Measurements from ENCODE around the gene FANCI.

FANCI gene

DNA sequence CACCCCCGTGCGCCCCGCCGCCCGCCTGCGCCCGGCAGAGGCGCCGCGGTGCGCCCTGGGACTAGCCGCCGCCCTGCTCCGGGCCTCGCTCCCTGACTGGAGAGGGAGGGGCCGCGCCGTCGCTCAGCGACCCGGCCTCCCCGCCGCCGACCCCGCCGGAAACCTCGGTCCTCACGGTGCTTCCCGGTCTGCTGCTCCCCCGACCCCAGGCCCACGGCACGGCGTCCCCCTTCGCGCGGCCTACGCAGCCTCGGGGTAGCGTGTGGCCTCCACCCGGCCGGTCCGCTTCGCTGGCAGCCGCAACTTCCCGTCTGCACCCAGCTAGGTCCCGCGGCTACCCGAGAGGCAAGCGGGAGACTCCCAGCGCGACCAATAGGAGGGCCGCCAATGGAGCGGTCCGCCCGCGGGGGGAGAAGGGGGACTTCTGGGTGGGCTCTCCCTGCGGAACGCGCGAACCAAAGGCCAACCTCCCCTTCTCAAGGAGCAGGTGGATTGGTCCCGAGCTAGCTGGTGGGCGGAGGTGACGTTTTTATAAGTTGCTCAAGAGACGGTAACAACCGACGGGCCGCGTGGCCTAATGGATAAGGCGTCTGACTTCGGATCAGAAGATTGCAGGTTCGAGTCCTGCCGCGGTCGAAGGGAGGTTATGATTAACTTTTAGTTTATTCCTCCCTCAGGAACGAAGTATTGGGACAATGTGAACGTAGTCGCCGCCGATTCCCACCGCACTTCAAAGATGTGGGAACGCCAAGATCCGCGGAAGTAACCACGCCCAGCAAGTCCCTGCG lies 90.9 kb downstream of the FANCI start, which contains the start of gene POLG:
TSS of gene POLG (minus strand) at position 315 of the 788 bp plus-strand sequence. CDS start 1,070 bp downstream, outside the sequence.
- peak; percentile 99 for DNase-seq

DNA sequence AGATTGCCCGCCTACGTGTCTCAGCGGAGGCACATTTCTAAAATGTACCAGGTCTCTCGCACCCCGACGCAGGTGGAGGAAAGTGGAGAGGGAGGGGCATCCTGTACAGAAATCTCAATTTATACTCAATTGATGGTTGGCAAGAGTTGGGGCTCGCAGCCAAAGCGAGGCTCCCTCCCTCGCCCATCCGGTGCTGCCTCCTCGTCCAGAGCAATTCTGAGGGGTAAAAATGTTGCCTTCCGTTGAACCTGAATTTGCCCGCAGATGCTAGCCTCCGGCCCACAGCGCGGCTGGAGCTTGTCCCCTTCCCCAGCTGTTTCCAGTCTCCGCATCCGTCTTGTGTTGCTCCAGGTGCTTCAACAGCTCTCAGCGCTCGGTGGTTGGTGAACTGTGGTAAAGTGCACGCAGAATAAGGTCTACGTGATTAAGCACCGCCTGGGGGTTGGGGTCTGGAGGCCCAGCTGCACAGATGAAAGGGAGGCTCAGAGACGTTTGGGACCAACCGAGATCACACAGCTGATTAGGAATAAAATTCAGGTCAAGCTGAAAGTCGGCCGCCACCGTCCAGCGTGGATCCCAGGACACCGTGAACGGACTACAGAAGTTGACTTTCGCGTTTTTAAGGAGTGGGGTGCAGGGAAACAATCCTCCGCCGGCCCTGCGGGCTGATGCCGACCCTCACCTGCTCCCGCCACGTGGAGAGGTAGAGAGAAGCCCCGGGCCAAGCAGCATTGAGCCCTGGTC lies 91.7 kb downstream of the FANCI start:
- no peak for DNase-seq

DNA sequence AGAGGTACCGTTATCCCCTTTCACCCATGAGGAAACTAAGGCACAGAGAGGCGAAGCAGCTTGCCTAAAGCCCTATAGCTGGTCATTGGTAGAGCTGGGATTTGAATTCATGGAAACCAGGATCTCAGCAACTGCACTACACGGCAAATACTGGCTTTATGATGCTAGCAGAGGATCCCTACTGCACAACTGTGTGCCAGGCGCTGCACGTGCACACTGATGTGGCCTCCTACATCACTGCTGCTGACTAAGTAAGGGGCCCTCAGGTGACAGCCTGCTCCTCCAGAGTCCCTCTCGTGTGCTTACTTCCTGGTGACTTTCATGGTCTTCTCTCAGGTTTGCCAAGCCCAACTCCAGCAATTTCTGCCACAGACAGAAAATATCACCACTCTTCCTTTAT lies 94.3 kb downstream of the FANCI start:
- no peak for DNase-seq

DNA sequence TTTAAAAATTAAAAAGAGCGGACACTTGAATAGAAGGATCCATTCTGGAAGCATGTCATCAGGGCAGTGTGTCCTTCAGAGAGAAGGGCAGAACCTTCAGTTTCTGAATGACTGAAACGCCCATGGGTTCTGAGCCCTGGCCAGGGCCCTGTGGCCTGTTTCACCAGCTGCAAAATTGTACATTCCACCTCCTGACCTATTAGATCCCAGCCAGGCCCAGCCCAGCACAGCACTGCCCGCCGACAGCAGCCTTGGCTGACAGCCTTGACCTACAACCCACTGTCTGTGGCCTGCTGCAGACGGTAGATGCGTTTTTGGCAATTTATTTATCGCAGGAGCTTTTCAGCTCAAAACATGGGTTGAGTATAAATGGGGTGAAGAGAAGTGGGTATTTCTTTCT lies 96.8 kb downstream of the FANCI start:
- no peak for DNase-seq

DNA sequence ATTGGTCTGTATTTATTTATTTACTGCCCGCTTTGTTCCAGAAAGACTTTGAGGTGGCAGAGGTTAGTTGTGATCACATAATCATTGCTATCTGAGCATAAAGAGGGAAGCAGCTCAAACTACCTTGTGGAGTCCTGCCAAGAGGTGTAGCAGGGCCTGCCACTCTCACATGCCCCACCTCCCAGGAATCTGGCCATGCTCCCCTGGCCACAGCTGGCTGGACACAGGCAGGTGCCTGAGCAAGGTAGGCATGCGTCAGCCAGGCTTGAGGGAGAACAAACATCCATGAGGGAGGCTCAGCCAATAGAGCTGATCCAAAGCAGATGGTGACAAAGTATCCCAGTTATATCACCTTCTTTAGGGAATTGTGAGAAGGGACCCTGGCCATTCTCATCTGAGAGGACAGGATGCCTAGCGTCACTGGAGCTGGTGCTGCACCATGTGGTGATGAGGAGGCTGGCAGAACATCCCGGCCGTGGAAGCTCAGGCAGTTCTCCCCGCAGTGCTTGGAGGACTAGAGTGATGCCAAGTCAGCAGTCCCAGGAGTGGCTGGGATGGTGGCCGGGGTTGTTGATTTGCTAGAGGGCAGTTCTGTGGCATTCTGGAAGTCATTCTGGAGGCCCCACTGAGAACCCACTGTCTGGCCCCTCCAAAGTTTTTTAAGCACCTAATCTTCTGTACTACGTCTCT lies 97.7 kb downstream of the FANCI start:
- no peak for DNase-seq

DNA sequence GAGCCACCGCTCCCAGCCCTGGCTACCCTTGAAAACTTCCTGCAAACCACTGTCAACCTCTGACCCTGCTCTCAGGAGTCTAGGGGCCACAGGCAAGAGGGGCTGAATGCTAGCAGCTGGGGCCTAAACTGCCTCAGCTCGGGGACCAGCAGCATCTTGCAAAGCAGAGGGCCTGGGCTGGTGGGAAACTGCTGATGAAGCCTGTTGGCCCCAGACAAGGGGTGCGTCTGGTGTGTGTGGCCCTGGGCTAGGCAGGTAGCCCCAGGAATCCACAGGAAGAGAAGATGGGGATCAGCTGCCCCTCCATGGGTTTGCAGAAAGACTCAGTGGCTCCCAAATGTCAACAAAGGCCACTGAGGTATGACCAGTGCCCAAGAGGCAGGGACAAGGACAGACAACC lies 99.1 kb downstream of the FANCI start:
- DNase-seq = no peak

DNA sequence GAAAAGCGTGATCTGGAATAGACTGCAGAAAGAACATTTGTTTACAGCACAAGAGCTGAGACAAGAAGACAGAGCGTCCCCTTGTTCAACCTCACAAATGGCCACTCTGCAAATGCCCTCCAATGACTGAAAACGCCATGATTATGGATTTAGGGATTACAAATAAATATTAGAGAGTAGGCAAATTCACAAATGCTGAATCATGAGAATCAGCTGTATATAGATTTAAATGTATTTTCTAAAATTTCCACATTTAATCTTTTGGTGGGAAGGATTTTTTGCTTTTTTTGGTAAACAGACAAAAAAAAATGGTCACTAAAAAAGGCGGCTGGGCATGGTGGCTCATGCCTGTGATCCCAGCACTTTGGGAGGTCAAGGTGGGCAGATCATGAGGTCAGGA lies 101.5 kb downstream of the FANCI start:
- DNase-seq = no peak

DNA sequence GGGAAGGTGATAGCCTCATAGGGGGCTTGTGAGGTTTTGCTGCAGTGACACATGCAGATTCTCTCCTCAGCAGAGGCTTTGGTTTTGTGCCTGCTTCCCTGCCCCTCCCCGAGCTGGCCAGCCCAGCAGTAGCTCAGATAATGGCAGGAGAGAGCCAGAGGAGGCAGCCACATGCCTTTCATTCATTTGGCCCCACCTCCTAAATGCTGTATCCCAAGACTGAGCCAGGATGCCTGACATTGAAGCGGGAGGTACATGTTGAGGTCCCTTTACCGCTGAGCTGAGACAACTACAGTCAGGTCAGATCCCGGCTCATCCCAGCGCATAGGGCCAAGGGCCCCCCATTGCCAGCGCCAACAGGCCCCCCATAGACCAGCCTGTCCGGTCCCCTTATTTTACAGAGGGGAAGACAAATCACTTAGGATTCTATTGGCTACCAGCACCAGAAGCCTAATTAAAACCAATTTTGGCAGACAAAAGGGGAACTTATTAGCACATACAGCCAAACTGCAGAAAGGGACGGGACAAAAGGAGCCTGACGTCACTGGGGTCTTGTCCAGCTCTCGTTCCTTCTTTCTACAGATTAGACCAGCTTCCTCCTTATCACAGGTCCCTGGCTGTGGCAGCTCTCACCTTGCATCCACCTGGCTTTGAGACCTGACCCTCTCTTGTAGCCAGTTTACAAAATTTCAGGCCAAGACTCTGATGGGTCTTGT lies 102.9 kb downstream of the FANCI start:
- no peak for DNase-seq

DNA sequence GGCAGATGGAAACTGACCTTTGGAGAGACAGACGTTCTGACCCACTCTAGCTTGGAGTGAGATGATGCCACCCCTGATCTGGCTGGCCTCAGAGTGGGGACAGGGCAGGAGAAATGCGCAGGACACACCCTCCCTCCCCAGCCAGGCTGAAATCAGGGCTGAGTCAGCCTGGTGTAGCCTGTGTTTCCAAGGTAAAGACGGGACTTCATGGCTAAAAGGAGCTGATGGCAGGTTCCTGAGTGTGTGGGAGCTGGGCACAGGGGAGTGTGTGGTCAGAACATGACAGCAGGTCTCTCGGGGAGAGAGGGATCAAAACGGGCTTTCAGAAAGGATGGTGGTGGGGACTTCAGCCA lies 105.4 kb downstream of the FANCI start:
- DNase-seq = no peak

DNA sequence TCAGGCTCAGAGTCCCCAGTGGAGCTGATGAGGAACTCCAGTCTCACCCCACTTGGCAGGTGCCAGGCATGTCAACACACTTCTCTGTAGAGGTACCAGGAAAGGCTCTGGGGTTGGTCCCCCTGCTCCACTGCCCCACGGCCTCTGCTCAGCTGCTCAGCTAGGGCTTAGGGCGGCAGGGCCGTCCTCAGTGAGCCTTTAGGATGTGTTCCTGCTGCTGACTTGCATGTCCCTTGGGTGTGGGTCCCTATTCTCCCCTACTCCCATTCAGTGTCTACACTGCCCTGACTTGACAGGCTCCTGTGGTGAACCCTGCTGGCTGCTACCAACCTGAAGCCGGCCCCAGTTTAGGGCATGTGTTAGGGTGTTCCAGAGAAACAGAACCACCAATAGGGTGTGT lies 108.7 kb downstream of the FANCI start:
- DNase-seq = no peak

DNA sequence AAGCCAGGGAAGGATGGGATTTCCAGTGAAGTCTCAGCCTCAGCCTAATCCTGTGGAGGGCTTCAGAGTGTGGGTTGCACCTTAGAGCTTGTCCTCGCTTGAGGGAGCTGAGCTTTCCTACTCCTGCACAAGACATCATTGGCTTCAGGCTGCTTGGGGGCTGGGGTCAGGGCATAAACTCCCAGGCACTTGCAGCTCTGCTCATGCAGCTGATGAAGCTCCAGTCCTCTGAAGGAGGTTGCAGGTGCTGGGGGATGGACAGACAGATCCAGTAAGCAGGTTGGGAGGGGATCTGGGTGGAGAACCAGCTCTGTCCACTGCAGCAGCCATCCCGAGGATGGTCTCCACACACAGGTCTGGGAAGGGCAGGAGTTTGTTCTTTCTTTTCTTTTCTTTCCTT lies 110.2 kb downstream of the FANCI start:
- no peak for DNase-seq

DNA sequence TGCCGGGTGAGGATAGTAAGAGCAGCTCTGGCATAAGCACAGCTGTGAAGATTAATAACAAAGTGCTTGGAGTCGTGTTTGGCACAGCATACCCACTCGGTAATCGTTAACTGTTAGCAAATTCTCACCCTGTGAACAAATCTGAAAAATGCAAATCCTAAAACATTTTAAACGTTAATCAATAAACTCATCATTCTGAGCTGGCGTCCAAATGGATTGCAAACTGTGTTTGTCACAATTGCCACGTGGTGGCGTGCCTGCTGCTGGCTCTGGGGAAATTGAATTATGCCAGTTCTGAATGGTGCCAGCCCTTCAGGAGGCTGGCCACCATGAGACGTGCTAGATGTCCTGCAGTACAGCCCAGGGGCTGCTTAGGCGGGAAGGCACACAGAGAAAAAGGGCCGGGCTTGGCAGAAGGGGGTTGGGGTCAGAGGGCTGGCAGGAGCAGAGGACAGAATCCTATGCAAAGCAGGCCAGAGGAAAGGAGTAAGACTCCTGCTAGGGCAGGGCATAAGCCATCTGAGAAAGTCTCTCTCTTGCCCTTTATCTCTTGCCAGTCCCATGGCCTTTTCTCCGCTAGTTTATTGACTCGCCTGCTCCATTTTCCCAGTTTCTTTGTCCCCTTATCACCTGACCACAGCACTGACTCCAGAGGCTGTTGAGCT lies 113.0 kb downstream of the FANCI start:
- no peak for DNase-seq

DNA sequence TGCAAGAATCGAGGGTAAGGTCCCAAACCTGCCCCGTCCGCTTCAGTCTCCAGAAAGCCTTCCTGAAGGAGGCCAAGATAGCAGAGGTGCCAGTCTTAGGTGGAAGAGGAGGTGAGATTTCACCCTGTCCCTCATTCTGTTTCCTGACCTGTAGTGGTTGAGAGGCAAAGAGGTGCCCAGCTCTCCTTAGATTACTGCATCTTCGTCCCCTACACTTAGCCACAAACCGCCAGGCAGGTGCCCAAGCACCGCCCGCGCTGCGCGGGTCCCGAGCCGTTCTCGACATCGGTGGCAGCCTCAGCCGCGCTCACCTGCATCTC lies 114.6 kb downstream of the FANCI start:
- DNase-seq = no peak

DNA sequence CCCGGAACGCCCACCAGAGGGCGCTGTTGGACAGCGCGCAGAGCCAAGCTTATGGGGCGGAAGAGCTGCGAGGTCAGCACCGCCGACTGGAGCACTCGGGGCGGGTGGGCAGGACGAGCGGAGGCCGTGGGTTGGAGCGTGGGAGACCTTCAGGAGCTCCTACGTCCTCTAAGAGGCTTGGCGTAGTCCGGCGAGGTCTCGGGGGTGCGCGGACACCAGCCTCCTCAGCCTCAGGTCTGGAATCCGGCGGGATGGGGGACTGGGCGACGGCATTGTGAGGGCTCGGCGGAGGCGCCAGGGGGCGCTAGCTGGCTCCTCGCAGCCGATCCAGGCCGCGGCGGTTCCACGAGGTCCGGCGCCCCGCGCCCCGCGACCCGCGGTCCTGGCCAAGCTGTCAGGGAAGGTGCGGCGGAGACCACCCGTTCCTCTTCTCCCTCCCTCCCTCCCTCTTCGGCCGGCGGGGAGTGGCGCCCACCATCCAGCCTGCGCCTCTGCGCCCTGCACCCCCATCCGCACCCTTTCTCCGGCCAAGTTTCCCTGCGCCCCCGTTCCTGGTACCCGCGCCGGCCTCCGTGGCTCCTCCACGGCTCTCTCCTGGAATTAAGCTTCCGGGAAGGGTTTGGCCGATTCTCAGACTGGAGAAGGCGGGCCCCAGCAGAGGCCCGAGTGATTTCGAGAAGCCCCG lies 115.1 kb downstream of the FANCI start:
- peak; percentile 84 for DNase-seq

DNA sequence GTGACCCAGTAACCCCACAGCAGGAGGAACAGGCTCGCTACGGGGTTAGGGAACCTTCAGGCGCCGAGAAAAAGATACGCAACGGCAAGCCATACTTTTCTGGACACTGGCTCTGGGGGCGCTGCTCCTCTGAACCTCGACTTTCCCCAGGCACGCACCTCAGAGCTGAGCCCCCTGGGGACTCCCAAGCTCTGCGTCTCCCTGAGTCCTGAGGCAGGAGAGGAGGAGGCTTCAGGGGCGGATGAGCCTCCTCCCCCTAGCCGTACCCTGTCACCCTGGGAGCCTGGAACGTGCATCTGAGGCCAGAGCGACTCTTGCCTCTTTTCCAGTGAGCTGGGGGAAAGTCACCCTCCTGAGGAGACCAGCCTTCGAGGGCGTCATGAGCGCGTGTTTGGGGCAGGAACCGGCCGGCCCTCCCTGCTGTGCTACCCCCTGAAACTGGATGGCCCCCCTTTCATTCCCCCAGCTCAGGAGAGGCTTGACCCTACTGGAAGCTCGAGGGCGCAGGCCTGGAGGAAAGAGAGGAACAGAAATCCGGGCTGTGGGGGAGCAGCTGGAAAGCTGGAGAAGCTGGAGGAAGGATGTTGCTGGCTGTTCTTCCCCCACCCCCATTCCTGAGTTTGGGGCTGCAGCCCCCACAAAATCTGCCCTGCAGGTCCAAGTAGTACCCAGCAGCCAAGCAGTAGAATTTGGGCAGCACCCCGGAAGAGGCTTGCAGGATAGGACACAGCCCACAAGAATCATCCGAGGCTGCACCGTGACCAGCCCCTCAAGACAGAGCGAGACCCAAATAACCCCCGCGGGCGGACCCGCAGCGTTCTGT lies 115.9 kb downstream of the FANCI start:
- no peak for DNase-seq

DNA sequence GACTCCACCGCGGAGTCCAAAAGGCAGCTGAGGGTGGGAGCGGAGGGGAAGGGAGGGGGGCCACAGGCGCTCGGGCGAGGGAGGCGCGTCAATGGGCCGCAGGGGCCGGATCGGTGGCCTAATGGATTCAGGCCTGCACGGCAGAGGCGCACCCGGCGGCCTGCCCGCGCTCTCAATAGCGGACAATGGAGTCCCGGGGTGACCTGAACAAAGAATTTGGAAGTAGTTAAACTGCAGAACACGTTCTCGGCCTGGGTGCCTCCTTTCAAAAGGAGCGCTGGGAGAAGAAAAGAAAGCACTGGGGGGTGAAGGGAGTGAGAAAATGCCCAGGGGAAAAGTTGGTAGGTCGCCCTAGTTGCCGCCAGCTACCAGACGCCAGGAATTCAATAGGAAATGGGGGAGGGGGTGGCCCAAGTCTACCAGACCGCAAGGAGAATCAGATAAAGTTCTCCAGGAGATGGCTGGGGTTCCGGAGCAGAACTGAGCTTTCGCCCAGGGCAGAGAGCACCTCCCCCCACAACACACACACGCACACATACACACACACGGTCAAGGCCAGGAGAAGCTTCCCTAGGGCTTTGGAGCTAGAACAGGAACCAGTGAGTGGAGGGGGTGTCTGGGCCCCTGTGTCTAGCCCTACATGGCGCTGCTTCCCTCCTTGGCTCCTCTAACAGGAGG lies 116.7 kb downstream of the FANCI start:
- no peak for DNase-seq

DNA sequence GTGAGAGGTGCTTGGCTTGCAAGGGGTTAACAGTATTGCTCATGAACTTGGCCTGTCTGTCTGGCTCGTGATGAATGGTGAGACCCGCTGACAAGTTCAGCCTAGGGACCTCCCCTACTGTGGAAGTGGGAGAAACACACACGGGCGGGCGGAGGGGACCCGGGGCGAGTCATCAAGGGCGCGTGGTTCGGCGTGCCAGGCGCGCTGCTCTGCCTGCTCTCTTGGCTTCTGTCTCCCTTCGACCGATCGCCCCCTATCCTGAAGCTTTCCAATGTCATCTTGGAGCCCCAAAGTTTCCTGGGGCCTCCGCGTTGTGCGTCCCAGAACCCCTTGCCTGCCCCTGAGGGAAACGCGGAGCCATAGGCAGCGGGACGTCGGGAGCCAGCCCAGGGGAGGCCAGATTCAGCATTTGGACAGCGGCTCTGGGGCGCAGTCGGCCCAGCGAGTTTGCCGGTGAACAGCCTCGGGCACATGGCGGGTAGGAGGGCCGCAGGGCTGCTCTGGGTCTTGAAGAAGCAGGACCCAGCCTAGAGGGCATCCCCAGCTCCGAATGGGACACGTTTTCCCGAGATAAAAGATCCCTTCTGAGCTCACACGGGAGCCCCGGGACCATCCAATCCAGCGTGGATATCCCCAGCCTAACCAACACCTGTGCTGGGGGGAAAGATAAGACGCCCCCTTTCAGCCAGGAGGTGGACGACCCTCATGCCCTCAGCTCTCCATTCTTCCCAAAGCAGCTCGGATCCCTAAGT lies 117.8 kb downstream of the FANCI start:
- DNase-seq = peak; percentile 82

DNA sequence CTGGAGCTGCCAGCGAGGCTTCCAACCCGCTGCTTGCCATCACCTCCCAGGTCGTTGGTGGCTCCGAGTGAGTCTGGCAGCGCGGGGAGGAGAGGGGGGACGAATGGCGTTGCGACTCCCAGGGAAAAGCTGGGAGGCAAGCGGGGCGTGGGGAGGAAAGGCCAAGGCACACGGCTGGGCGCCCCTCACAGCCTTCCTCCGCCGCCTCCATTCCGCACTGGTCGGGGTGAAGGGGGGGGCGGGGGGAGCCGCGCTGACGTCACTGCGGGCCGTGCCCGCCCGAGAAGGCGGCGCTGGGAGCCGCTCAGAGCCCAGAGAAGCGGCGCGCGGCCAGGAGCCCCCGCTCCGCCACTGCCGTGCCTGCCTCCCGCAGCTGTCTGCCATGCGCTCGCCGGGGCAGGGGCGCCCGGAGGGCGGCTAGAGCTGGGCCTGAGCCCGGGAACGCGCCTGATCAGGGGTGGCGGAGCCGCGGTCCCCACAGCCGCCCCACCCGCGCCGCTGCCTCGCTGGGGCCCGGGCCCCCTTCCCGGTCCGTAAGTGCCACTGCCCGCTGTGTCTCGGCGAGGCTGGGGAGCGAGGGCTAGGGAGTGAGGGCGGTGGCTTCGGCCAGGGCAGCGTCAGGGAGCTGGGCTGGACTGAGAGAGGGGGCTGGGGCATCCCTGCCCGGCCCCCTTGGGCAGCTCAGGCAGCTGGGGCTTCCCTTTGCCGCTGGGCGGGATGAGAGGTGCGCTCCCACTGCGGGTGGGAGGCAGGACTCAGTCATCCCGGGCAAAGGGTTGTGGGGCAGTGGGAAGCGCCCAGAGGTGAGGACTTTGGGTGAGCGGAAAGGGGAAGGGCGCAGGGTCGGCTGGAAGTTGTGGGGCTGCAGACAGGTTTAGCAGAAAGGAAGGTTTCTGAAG lies 118.7 kb downstream of the FANCI start:
- no peak for DNase-seq

DNA sequence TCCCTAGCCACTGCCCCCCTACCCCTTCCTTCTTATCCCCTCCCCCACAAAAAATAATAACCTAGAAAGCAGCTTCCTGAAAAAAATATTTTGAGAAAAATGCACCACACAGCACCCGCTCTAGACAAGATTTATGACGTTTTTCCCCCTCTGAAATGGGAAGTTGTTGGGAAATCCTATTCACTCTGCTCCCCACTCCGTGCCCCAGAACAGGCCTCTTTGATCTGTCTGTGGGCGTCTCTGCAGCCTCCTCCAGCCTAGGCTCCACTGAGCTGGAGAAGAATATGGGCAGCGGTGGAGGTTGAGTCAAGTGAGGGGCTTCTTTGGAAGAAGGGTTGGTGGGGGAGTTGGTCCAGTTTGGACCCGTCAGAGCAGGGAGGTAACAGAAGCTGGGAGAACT lies 119.4 kb downstream of the FANCI start:
- DNase-seq = no peak
